ENCODE data around the gene SPRY1.

The SPRY1 gene

GRCh38 chr4:123399627-123400358 is 3.2 kb downstream of the SPRY1 start:
- TF ChIP-seq, protein P1, sequence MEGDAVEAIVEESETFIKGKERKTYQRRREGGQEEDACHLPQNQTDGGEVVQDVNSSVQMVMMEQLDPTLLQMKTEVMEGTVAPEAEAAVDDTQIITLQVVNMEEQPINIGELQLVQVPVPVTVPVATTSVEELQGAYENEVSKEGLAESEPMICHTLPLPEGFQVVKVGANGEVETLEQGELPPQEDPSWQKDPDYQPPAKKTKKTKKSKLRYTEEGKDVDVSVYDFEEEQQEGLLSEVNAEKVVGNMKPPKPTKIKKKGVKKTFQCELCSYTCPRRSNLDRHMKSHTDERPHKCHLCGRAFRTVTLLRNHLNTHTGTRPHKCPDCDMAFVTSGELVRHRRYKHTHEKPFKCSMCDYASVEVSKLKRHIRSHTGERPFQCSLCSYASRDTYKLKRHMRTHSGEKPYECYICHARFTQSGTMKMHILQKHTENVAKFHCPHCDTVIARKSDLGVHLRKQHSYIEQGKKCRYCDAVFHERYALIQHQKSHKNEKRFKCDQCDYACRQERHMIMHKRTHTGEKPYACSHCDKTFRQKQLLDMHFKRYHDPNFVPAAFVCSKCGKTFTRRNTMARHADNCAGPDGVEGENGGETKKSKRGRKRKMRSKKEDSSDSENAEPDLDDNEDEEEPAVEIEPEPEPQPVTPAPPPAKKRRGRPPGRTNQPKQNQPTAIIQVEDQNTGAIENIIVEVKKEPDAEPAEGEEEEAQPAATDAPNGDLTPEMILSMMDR (IDR thresholded peaks at IDR 0.05; ENCODE audit: low read length, missing control alignments): no peak
- peak overlapping the region; percentile 69 for H3K4me3 ChIP-seq (replicated peaks; ENCODE audit: low read depth, low read length)
- DNase-seq (ENCODE audit: low read depth): peak; percentile 65

- peak; percentile 58 for DNase-seq (ENCODE audit: low read depth)
- peak overlapping the region; percentile 69 for H3K4me3 ChIP-seq (replicated peaks; ENCODE audit: low read depth, low read length)
- TF ChIP-seq, protein P1 (IDR thresholded peaks at IDR 0.05; ENCODE audit: low read length, missing control alignments): no peak
Measured at GRCh38 chr4:123401271-123402120, 4.9 kb downstream of the SPRY1 start.

- DNase-seq (ENCODE audit: low read depth): no peak
- H3K4me3 ChIP-seq (replicated peaks; ENCODE audit: low read depth, low read length): peak overlapping the region; percentile 69
- TF ChIP-seq, protein P1 (IDR thresholded peaks at IDR 0.05; ENCODE audit: low read length, missing control alignments): no peak
Measured at GRCh38 chr4:123402121-123402465, 5.5 kb downstream of the SPRY1 start.

- TF ChIP-seq, protein P1 (IDR thresholded peaks at IDR 0.05; ENCODE audit: low read length, missing control alignments): no peak
- no peak for DNase-seq (ENCODE audit: low read depth)
- peak overlapping the region; percentile 69 for H3K4me3 ChIP-seq (replicated peaks; ENCODE audit: low read depth, low read length)
Measured at GRCh38 chr4:123403080-123403604, 6.5 kb downstream of the SPRY1 start.

DNA sequence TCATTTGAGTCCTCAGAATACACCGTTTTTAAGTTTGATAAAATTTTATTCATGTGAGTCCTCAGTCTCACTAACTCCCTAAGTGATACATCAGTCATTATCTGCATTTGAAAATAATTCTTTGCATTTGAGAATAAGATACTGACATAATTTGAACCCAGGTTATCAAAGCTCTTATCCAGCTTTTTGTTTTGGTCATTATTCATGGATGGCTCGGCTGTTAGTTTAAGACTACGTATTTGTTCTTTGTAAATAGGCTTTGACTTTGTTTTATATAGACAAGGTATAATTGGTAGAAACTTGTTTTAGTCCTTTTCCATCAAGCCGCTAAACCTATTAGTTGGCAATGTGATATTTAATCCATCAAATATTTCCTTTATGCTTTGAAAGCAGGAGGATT is 7.9 kb downstream of the SPRY1 start:
- H3K4me3 ChIP-seq (replicated peaks; ENCODE audit: low read depth, low read length): peak overlapping the region; percentile 69
- TF ChIP-seq, protein P1 (IDR thresholded peaks at IDR 0.05; ENCODE audit: low read length, missing control alignments): no peak
- no peak for DNase-seq (ENCODE audit: low read depth)

DNA sequence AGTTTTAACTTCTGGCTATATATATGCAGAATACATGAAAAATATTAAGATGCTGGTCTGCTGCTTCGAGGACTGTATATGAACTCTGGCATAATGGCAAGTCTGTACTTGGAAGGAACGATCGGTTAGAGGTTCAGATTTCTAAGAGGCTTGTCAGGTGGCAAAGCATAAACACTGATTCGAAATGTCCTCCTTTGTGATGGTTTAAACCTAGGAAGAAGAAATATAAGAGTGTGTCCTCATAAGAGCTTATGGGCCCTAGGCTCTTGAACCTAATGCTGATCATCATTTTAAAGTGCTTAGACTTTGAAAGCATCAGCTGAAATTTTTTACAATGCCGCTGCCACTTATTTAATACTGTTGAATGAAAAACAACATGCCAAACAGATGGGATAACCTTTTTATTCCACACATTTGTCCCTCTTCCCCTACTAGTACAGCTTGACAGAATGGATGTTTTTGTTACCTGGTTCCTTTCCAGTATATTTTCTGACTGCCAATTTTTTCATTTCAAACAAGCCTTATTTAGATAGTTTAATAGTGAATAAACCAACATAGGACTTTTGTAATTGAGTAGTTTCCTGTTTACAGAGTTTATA is 8.8 kb downstream of the SPRY1 start:
- H3K4me3 ChIP-seq (replicated peaks; ENCODE audit: low read depth, low read length): peak overlapping the region; percentile 69
- TF ChIP-seq, protein P1 (IDR thresholded peaks at IDR 0.05; ENCODE audit: low read length, missing control alignments): no peak
- DNase-seq (ENCODE audit: low read depth): peak; percentile 46

Measured in fibroblast of pulmonary artery (primary cell).